ENCODE results near the gene FBXO34.

FBXO34 gene

DNA sequence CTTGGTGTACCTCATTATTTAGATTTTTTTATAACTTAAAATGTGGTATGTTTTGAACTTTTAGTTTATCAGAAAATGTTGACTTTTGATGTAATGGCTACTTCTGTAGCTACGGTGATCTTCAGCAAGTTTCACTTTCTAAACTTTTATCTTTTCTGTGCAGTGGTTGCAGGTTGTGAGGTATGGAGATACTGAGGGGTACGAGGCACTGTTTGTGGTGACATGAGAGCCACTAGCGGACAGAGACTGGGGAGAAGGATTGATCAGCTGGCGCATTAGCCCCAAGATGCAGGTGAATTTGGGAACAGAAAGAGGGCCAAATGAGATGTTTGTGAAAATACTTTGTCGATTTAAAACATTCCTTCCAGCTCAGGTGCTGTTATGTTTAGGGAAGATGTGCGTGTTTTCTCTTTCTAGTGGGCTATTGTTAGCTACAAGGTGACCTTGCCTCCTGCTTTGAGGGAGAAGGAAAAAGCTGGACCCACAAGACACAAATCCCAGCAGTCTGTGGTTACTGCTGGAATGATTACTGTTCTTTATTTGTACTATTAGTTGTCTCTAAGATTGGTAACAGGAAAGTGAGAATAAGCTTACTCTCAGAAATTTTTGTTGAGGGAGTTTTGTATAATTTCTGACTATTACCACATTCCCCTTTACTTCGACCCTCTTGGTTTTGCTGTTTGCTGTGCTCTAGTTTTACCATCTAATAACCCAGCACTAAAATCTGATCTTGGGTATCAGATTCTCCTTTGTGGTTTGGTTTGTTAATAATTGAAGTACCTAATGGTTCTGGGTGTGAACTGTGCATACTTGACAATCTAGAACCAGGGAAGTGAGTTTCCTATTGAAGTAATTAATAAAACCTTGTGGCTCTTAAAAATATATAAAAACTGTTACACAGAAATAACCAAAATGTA is 61.7 kb downstream of the FBXO34 start:
- TF ChIP-seq, protein P1, sequence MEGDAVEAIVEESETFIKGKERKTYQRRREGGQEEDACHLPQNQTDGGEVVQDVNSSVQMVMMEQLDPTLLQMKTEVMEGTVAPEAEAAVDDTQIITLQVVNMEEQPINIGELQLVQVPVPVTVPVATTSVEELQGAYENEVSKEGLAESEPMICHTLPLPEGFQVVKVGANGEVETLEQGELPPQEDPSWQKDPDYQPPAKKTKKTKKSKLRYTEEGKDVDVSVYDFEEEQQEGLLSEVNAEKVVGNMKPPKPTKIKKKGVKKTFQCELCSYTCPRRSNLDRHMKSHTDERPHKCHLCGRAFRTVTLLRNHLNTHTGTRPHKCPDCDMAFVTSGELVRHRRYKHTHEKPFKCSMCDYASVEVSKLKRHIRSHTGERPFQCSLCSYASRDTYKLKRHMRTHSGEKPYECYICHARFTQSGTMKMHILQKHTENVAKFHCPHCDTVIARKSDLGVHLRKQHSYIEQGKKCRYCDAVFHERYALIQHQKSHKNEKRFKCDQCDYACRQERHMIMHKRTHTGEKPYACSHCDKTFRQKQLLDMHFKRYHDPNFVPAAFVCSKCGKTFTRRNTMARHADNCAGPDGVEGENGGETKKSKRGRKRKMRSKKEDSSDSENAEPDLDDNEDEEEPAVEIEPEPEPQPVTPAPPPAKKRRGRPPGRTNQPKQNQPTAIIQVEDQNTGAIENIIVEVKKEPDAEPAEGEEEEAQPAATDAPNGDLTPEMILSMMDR (IDR thresholded peaks at IDR 0.05; ENCODE audit: control extremely low read depth, extremely low read depth, low read depth, missing control alignments), result peak; percentile 5

DNA sequence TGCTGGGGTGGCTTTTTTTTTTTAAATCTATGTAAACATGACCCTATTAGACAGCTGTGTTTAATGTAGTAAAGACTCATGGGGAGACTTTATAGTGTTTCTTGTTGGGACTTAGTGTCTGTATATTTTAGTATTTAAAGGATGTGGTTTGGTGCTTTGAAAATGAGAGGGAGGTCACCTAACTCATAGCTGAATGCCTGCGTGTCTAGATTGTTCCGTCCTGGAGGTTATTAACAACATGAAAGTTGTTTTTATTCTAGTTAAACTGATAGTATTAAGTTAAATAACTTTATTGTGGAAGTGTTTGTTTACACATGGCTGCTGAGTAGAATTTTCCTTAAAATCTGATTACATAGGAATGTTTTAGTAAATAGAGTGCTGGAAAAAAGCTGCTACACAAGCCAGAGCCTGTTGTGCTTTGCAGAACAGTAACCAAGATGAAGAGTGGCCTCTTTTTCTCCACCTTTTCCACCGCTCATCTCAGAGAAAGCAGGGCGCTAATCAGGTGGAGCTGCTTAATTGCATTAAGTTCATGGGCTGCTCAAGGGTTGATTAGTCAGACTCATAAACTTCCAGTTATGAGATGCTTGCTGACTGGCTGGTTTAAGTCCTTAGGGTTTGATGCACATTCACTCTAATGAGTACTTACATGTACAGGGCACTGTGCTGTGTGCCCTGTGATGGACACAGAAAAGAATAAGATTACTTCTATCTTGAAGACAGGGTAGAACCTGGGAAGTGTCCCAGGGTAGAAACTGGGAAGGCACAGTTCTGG is 62.7 kb downstream of the FBXO34 start:
- TF ChIP-seq, protein P1 (IDR thresholded peaks at IDR 0.05; ENCODE audit: control extremely low read depth, extremely low read depth, low read depth, missing control alignments), result no peak
- POLR2A ChIA-PET, result interaction anchor here (1.0 kb wide), 1 partner anchor 56 kb away, joined by 4 read pairs; no protein-coding TSS in a partner anchor
- CTCF ChIA-PET, result interaction anchor here (0.8 to 3.2 kb wide), 10 partner anchors 15 to 121 kb away, joined by 3 to 8 read pairs (median 3); no protein-coding TSS in a partner anchor
- DNase-seq (ENCODE audit: extremely low spot score), result no peak

More for the DNA sequence above, 61.7 kb downstream of the FBXO34 start:
- POLR2A ChIA-PET, result interaction anchor here (1.0 kb wide), 1 partner anchor 55 kb away, joined by 4 read pairs; no protein-coding TSS in a partner anchor
- no peak for DNase-seq (ENCODE audit: extremely low spot score)
- CTCF ChIA-PET, result interaction anchor here (0.8 to 3.2 kb wide), 16 partner anchors 14 to 120 kb away, joined by 3 to 8 read pairs (median 3); partner anchors contain the start of gene FBXO34

DNA sequence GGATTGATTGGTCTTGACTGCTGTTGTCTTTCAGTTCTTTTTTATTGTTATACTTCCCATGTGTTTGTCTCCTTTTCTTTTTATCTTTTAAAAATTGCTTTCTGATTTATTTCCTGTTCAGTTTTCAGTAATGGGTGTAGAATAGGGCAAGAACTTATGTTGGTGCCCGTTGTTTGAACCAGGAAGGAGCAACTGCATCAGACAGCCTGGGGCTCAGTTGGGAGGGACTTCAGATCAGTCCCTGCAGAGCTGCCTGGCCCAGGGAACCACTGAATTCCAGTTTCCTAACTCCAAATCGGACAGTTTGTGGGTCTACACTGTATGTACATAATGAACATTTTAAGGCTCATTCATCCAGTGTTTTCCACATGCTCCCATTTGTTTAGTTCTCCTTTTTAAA is 64.9 kb downstream of the FBXO34 start:
- DNase-seq (ENCODE audit: extremely low spot score), result no peak
- TF ChIP-seq, protein P1 (IDR thresholded peaks at IDR 0.05; ENCODE audit: control extremely low read depth, extremely low read depth, low read depth, missing control alignments), result no peak
- CTCF ChIA-PET, result interaction anchor here (1.1 kb wide), 1 partner anchor 19 kb away, joined by 5 read pairs; no protein-coding TSS in a partner anchor
- POLR2A ChIA-PET, result no interaction called here

DNA sequence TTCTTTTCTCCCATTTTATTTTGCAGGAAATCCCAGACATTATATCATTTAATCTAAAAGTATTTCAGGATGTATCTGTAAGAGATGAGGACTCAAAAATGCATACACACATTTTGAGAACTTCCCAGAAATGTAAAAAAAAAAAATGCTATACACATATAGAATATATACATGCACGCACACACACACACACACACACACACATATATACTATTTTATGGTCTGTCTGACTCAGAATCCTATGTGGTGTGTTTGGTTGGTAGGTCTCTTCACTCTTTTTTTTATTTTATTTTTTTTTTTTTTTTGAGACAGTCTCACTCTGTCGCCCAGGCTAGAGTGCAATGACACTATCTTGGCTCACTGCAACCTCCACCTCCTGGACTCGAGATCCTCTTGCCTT is 65.5 kb downstream of the FBXO34 start:
- CTCF ChIA-PET, result no interaction called here
- DNase-seq (ENCODE audit: extremely low spot score), result no peak
- POLR2A ChIA-PET, result no interaction called here
- TF ChIP-seq, protein P1 (IDR thresholded peaks at IDR 0.05; ENCODE audit: control extremely low read depth, extremely low read depth, low read depth, missing control alignments), result no peak

DNA sequence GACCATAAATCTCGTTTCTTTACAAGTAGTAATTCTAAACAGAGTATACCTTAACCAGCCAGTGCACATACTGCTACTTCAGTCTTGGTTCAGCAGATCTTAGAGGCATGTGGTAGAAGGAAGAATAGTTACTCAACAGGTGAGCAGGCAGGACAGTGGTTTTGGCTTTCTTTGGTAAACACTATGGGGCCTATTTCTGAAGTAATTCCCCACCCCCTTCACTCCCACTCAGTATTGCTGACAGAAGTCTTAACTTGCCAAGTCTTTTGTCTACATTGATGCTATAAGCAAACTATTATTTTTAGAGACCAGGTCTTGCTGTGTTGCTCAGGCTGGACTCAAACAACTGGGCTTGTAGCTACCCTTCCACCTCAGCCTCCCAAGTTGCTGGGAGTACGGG is 68.5 kb downstream of the FBXO34 start:
- POLR2A ChIA-PET, result no interaction called here
- CTCF ChIA-PET, result interaction anchor here (1.0 to 2.0 kb wide), 2 partner anchors 11 to 14 kb away, joined by 3 to 15 read pairs; no protein-coding TSS in a partner anchor

More for the DNA sequence above, 68.5 kb downstream of the FBXO34 start:
- DNase-seq (ENCODE audit: extremely low spot score), result peak; percentile 43
- TF ChIP-seq, protein P1 (IDR thresholded peaks at IDR 0.05; ENCODE audit: control extremely low read depth, extremely low read depth, low read depth, missing control alignments), result no peak
